Endodermal cell (in vitro differentiated cells): Measurements from ENCODE around the gene GYPE. TPM values are rescaled to one million over a fixed set of nuclear protein-coding genes. Genes with fewer than 3 reads are reported as not detected.
"Not testable (repeated sequence)": the region's sequence is repeated elsewhere in the genome, so short reads cannot be mapped to it uniquely, and the experiment has no call there.

ENCODE experiments used
- DNase-seq: peaks from one replicate; pipeline ENCODE4 v3.0.0-alpha.2; 2017
- H3K27ac ChIP-seq: 2 replicates; pipeline ENCODE4 v1.5.1; 2013; ENCODE audit warnings: mild to moderate bottlenecking, low read depth, low read length, moderate library complexity
- H3K27me3 ChIP-seq: 2 replicates; pipeline ENCODE4 v1.6.1; 2013; ENCODE audit warnings: mild to moderate bottlenecking, low read length, moderate library complexity; ENCODE audit not compliant: insufficient read depth, control insufficient read depth, poor library complexity, severe bottlenecking
- H3K36me3 ChIP-seq: 2 replicates; pipeline ENCODE4 v1.7.0; 2013; ENCODE audit warnings: mild to moderate bottlenecking, low read length, moderate library complexity; ENCODE audit not compliant: control insufficient read depth, insufficient read depth
- H3K4me1 ChIP-seq: one replicate; pipeline ENCODE4 v1.7.0; 2013; ENCODE audit warnings: low read length; ENCODE audit not compliant: control insufficient read depth, insufficient read depth
- H3K4me3 ChIP-seq: 2 replicates; pipeline ENCODE4 v1.5.1; 2013; ENCODE audit warnings: mild to moderate bottlenecking, low read length, moderate library complexity
- H3K9ac ChIP-seq: 2 replicates; pipeline ENCODE4 v1.6.1; 2013; ENCODE audit warnings: mild to moderate bottlenecking, low read length, moderate library complexity; ENCODE audit not compliant: poor library complexity, severe bottlenecking; ENCODE audit errors: extremely low read depth
- H3K9me3 ChIP-seq: 2 replicates; pipeline ENCODE4 v1.6.1; 2013; ENCODE audit warnings: mild to moderate bottlenecking, low read length, moderate library complexity; ENCODE audit not compliant: control insufficient read depth
- H3K27ac Mint-ChIP-seq: 2 replicates; pipeline ENCODE4 v1.8.0; 2020; ENCODE audit warnings: mixed read lengths
- H3K27me3 Mint-ChIP-seq: 2 replicates; pipeline ENCODE4 v1.8.0; 2021; ENCODE audit warnings: mild to moderate bottlenecking, mixed read lengths; ENCODE audit not compliant: insufficient read depth
- H3K36me3 Mint-ChIP-seq: 2 replicates; pipeline ENCODE4 v1.8.0; 2020; ENCODE audit warnings: low read depth, mixed read lengths
- H3K4me1 Mint-ChIP-seq: 2 replicates; pipeline ENCODE4 v1.8.0; 2020; ENCODE audit warnings: mixed read lengths
- H3K4me3 Mint-ChIP-seq: 2 replicates; pipeline ENCODE4 v1.8.0; 2020; ENCODE audit warnings: mild to moderate bottlenecking, moderate library complexity, mixed read lengths
- H3K9me3 Mint-ChIP-seq: 2 replicates; pipeline ENCODE4 v1.8.0; 2020; ENCODE audit warnings: mild to moderate bottlenecking, mixed read lengths
- CTCF ChIP-seq: fragments of 200-600 bp; sonication (generic); conservative IDR thresholded peaks from 2 replicates; pipeline ENCODE4 v1.5.0; 2021; ENCODE audit warnings: antibody characterized with exemption, mild to moderate bottlenecking
- WGBS, 2 experiments: methylation state at CpG; one replicate each; pipeline versions ENCODE4 v1.1.5 to v1.1.7; 2013; ENCODE audit warnings: missing lambda C conversion rate in 2 of 2, mixed read lengths in 1 of 2; ENCODE audit not compliant: insufficient coverage in 1 of 2, insufficient read length in 1 of 2; 5-methylcytosine and 5-hydroxymethylcytosine counted together
- total RNA-seq, 2 donors: library from RNA; stranded (reverse); fragmentation: NEBNext Ultra II Directional in 1 of 2; extraction: Animal tissue kit (Norgen Biotek cat#: 25700) in 1 of 2; gene quantifications; 2 replicates in 1 of 2; 3 replicates in 1 of 2; pipeline ENCODE4 v1.2.1, GENCODE V29; 2021

GYPE gene
- total RNA-seq, 2 donors from 2014 or later = 0.48 TPM; not detected in 1

- WGBS, 2 experiments = 82% methylated on average over 3 of the region's 3 CpGs; no CpG with 5 or more reads in 1 of the 2 experiments
- H3K4me1 Mint-ChIP-seq, H3K27me3 ChIP-seq, H3K4me3 ChIP-seq, H3K36me3 Mint-ChIP-seq, H3K36me3 ChIP-seq, H3K4me3 Mint-ChIP-seq, H3K27ac ChIP-seq, H3K4me1 ChIP-seq, DNase-seq, H3K9ac ChIP-seq, H3K27ac Mint-ChIP-seq, H3K27me3 Mint-ChIP-seq, H3K9me3 ChIP-seq: not testable (repeated sequence)
- peaks cover 14% of the 10 kb centered on the region for H3K9me3 Mint-ChIP-seq
Measured at GRCh38 chr4:143869925-143870324, 35.4 kb downstream of the GYPE start.

- H3K36me3 ChIP-seq, H3K27ac ChIP-seq, H3K27me3 ChIP-seq, H3K4me1 ChIP-seq, H3K9ac ChIP-seq, H3K9me3 ChIP-seq, H3K4me3 Mint-ChIP-seq, H3K36me3 Mint-ChIP-seq, H3K27ac Mint-ChIP-seq, H3K4me1 Mint-ChIP-seq, DNase-seq, H3K4me3 ChIP-seq, H3K27me3 Mint-ChIP-seq: not testable (repeated sequence)
- WGBS, 2 experiments = 80 to 96% methylated on average over 1 of the region's 1 CpG
- peaks cover 14% of the 10 kb centered on the region for H3K9me3 Mint-ChIP-seq
Measured at GRCh38 chr4:143862716-143863115, 42.6 kb downstream of the GYPE start.

- DNase-seq = no peak
- no peaks in the 10 kb centered on the region for H3K4me1 ChIP-seq
- Mint-ChIP-seq H3K27me3 (no peaks in the 10 kb centered on the region), H3K9me3 (no peaks in the 10 kb centered on the region), H3K27ac (no peak overlapping the region), H3K4me1 (peaks cover 7% of the 10 kb centered on the region), H3K36me3 (no peaks in the 10 kb centered on the region), H3K4me3 (no peak overlapping the region)
- WGBS, 2 experiments = 84 to 86% methylated on average over 1 of the region's 1 CpG
- H3K27me3 ChIP-seq = no peaks in the 10 kb centered on the region
- no peaks in the 10 kb centered on the region for H3K36me3 ChIP-seq
- no peak overlapping the region for H3K4me3 ChIP-seq
- H3K9ac ChIP-seq = no peak overlapping the region
- TF ChIP-seq CTCF = no peak
- no peak overlapping the region for H3K27ac ChIP-seq
- no peaks in the 10 kb centered on the region for H3K9me3 ChIP-seq
Measured at GRCh38 chr4:143858456-143858855, 46.9 kb downstream of the GYPE start.

DNA sequence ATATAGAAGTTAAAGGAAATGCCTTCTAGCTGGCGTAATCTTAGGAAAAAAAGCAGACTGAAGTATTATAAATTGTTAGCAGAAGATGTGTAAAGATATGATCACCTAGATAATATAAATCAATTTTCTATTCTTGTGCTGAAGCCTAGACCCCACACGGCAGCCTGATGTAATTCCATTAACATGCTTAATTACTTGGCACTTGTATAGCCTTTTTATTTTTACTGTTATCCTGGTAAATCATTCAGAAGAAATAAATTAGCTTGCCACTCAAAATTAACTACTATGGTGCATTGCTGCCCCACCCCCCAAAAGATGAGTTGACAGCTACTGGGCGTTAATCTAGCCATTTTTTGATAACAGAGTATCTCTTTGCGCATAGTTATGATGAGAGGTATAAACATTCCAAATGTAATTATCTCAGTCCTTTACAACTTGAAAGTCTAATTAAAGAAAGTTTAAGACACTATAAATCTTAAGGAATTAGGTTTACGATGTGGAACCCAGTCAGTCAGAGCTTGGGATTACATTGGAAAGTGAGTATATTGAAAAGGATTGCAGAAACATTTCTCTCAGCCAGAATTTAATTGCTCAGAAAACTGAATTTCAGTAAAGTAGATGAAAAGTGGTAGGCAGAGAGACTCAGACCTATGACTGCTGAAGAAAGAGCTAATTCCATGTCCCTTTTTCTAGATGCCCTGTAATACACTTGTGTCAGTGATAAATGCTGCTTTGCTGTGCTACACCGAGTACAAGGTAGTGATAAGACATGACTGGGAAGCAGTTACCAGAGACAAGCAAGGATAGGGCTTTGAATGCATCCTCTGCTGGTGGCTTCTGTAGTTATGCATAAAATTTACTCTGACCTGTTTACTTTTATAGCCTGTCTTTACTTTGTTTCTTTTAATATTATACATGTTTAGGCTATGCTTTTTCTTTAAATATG, 47.7 kb downstream of the GYPE start:
- H3K27me3 ChIP-seq, H3K36me3 ChIP-seq, H3K9me3 ChIP-seq, H3K4me3 Mint-ChIP-seq, H3K9ac ChIP-seq, H3K27ac ChIP-seq, H3K36me3 Mint-ChIP-seq, DNase-seq, H3K4me1 Mint-ChIP-seq, H3K4me3 ChIP-seq, H3K9me3 Mint-ChIP-seq, H3K4me1 ChIP-seq, H3K27me3 Mint-ChIP-seq, H3K27ac Mint-ChIP-seq: not testable (repeated sequence)
- WGBS, 2 experiments = 92 to 94% methylated on average over 2 to 5 of the region's 6 CpGs
